ENCODE data around the gene DAO.

GRCh38 chr12:108861878-108862587 is 17.9 kb upstream of the DAO start:
- no peak for TF ChIP-seq POLR2A (IDR thresholded peaks at IDR 0.05)
- TF ChIP-seq, protein P1, sequence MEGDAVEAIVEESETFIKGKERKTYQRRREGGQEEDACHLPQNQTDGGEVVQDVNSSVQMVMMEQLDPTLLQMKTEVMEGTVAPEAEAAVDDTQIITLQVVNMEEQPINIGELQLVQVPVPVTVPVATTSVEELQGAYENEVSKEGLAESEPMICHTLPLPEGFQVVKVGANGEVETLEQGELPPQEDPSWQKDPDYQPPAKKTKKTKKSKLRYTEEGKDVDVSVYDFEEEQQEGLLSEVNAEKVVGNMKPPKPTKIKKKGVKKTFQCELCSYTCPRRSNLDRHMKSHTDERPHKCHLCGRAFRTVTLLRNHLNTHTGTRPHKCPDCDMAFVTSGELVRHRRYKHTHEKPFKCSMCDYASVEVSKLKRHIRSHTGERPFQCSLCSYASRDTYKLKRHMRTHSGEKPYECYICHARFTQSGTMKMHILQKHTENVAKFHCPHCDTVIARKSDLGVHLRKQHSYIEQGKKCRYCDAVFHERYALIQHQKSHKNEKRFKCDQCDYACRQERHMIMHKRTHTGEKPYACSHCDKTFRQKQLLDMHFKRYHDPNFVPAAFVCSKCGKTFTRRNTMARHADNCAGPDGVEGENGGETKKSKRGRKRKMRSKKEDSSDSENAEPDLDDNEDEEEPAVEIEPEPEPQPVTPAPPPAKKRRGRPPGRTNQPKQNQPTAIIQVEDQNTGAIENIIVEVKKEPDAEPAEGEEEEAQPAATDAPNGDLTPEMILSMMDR (IDR thresholded peaks at IDR 0.05): no peak
